ENCODE measurements around the gene POLR2B.

The POLR2B gene

DNA sequence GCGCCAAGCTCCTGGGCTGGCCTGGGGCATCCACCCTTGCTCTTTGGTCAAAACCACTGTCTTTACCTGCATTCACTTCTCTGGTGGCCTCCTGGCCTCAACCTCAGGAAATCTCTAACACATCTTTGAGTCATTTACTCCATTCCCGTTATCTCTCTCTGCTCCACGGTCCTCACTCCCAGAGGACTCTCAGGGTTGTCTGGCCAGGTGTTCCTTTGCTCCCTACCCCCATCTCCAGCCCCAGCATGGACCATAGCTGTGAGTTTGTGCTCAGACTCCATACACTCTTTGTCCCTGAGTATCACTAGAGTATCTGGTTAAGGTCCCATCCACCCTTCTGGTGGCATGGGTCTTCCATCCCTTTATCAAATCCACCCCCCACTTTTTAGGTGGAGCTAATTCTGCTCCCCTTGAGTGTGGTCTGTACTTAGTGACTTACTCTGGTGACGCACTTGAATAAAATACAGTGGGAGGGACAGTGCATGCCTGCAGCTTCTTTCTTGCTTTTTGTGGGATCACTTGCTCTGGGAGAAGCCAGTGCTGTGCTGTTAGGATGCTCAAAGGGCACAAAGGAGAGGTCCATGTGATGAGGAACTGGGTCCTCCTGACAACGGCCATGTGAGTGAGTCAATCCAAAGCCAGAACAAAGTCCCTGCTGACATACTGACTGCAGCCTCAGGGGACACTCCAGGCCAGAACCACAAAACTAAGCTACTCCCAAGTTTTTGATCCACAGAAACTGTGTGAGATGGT is 87.2 kb downstream of the POLR2B start:
- Histone ChIP-seq H3K27ac (ENCODE audit: low read length, poor library complexity, severe bottlenecking) (peak overlapping the region; percentile 70), H3K9me3 (ENCODE audit: control insufficient read depth, low read length) (no peaks in the 10 kb centered on the region), H3K4me3 (ENCODE audit: insufficient read depth in 1 of 2, low read depth in 1 of 2, low read length in 2 of 2) (peak overlapping the region in 1 of 2 experiments; percentile 58), H4K91ac (ENCODE audit: low read length) (peak overlapping the region; percentile 58), H3K23ac (ENCODE audit: low read length in 2 of 2) (no peak overlapping the region), H3K79me1 (replicated peaks; ENCODE audit: low read length, poor library complexity, severe bottlenecking) (peaks cover 1% of the 10 kb centered on the region), H3K18ac (ENCODE audit: low read depth in 1 of 2, low read length in 2 of 2) (peak overlapping the region; percentile 0 to 44), H3K4me1 (ENCODE audit: control insufficient read depth, insufficient read depth, low read depth, low read length) (peaks cover 31% of the 10 kb centered on the region), H3K14ac (ENCODE audit: low read length in 2 of 2) (peak overlapping the region in 1 of 2 experiments; percentile 61), H3K27me3 (ENCODE audit: control insufficient read depth in 1 of 2, insufficient read depth in 1 of 2, low read length in 2 of 2) (no peaks in the 10 kb centered on the region), H2BK120ac (ENCODE audit: low read depth, low read length) (no peak overlapping the region), H4K8ac (ENCODE audit: low read length) (peak overlapping the region; percentile 57), H2BK15ac (ENCODE audit: low read depth, poor library complexity, severe bottlenecking) (peak overlapping the region; percentile 64), H2AFZ (ENCODE audit: low read depth, low read length) (no peak overlapping the region), H2BK5ac (ENCODE audit: low read depth, low read length, poor library complexity, severe bottlenecking) (peak overlapping the region; percentile 5), H2BK12ac (ENCODE audit: low read length in 2 of 2) (peak overlapping the region; percentile 12 to 44), H3K4me2 (ENCODE audit: low read length, poor library complexity, severe bottlenecking) (peak overlapping the region; percentile 37), H3K36me3 (ENCODE audit: control insufficient read depth in 1 of 2, insufficient read depth in 2 of 2, low read depth in 1 of 2, low read length in 2 of 2) (peaks cover 0 to 27% of the 10 kb centered on the region in 2 experiments), H3K4ac (ENCODE audit: low read depth in 1 of 2, low read length in 2 of 2) (peak overlapping the region in 1 of 2 experiments; percentile 60), H3K9ac (ENCODE audit: low read length) (peak overlapping the region; percentile 61), H2AK5ac (ENCODE audit: low read length, severe bottlenecking) (peak overlapping the region; percentile 21)
- DNase-seq: peak; percentile 56
- WGBS: 65% methylated on average over 4 of the region's 5 CpGs

DNA sequence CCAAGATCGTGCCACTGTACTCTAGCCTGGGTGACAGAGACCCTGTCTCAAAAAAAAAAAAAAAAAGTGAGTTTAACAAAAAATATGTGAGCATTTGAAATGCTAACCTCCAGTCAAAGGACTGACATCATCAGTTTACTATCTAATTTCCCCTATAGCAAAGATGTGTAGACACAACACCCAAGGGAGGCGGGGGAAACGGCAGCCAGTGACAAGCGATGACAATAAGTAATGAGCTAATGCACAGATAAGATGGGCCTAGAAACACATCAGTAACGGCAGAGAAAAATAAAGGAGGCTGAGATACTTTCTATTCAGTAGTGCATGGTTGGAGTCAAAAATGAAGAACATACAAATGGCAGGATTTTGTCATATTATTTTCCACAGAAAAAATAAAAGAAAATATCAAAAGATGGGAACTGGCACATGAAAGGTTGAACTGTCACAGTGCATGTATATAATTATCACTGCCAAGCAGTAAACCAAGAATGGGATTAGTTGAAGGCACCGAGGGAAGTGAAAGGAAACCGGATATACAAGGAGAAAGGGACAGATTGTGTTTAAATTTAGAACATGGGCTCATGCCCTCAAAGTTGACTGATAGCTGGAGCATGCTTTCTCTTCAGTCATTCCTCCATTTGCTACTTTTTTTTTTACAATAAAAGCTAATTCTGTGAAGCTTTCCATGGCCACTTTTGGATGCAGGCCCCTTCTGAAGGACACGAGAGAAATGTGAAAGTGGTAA is 89.7 kb downstream of the POLR2B start:
- H2BK15ac ChIP-seq (ENCODE audit: low read depth, poor library complexity, severe bottlenecking): no peak overlapping the region
- no peaks in the 10 kb centered on the region for H3K9me3 ChIP-seq (ENCODE audit: control insufficient read depth, low read length)
- peak overlapping the region; percentile 91 for H2AK5ac ChIP-seq (ENCODE audit: low read length, severe bottlenecking)
- no peak overlapping the region for H3K14ac ChIP-seq (ENCODE audit: low read length in 2 of 2)
- WGBS: 77% methylated on average over 7 of the region's 8 CpGs
- peak overlapping the region in 1 of 2 experiments; percentile 58 for H3K4ac ChIP-seq (ENCODE audit: low read depth in 1 of 2, low read length in 2 of 2)
- H2BK120ac ChIP-seq (ENCODE audit: low read depth, low read length): no peak overlapping the region
- peak overlapping the region in 1 of 2 experiments; percentile 56 for H3K18ac ChIP-seq (ENCODE audit: low read depth in 1 of 2, low read length in 2 of 2)
- no peak overlapping the region for H4K8ac ChIP-seq (ENCODE audit: low read length)
- H3K4me3 ChIP-seq (ENCODE audit: insufficient read depth in 1 of 2, low read depth in 1 of 2, low read length in 2 of 2): no peak overlapping the region
- H4K91ac ChIP-seq (ENCODE audit: low read length): no peak overlapping the region
- peaks cover 36% of the 10 kb centered on the region for H3K4me1 ChIP-seq (ENCODE audit: control insufficient read depth, insufficient read depth, low read depth, low read length)
- no peak for DNase-seq
- peaks cover 0 to 35% of the 10 kb centered on the region in 2 experiments for H3K36me3 ChIP-seq (ENCODE audit: control insufficient read depth in 1 of 2, insufficient read depth in 2 of 2, low read depth in 1 of 2, low read length in 2 of 2)
- peak overlapping the region; percentile 80 for H2BK5ac ChIP-seq (ENCODE audit: low read depth, low read length, poor library complexity, severe bottlenecking)
- H3K79me1 ChIP-seq (replicated peaks; ENCODE audit: low read length, poor library complexity, severe bottlenecking): peaks cover 1% of the 10 kb centered on the region
- no peak overlapping the region for H3K9ac ChIP-seq (ENCODE audit: low read length)
- H3K23ac ChIP-seq (ENCODE audit: low read length in 2 of 2): no peak overlapping the region
- peak overlapping the region; percentile 22 for H3K27ac ChIP-seq (ENCODE audit: low read length, poor library complexity, severe bottlenecking)
- no peak overlapping the region for H2AFZ ChIP-seq (ENCODE audit: low read depth, low read length)
- H3K4me2 ChIP-seq (ENCODE audit: low read length, poor library complexity, severe bottlenecking): no peak overlapping the region
- H2BK12ac ChIP-seq (ENCODE audit: low read length in 2 of 2): no peak overlapping the region
- H3K27me3 ChIP-seq (ENCODE audit: control insufficient read depth in 1 of 2, insufficient read depth in 1 of 2, low read length in 2 of 2): no peaks in the 10 kb centered on the region

DNA sequence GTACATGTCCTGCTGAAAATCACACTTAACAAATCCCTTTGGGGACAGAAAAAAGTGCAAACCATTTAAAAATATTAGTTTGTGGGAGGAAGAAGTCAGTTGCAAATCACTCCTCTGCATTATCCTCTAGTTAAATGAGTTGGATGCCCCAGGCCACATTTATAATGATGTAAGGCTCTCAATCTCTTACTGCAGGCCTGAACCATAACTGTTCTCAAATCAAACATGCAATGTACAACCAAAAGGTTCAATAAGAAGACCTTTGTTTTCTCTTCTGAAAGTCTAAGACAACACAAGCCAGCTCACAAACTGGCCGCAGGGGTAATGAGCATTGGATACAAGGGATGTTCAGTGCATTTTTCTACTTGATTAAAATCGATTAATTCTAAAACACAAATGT is 91.8 kb downstream of the POLR2B start:
- Histone ChIP-seq H2BK120ac (ENCODE audit: low read depth, low read length) (no peak overlapping the region), H3K4me2 (ENCODE audit: low read length, poor library complexity, severe bottlenecking) (no peak overlapping the region), H3K18ac (ENCODE audit: low read depth in 1 of 2, low read length in 2 of 2) (no peak overlapping the region), H3K27me3 (ENCODE audit: control insufficient read depth in 1 of 2, insufficient read depth in 1 of 2, low read length in 2 of 2) (no peaks in the 10 kb centered on the region), H4K8ac (ENCODE audit: low read length) (no peak overlapping the region), H3K14ac (ENCODE audit: low read length in 2 of 2) (no peak overlapping the region), H3K4me1 (ENCODE audit: control insufficient read depth, insufficient read depth, low read depth, low read length) (peaks cover 29% of the 10 kb centered on the region), H3K9me3 (ENCODE audit: control insufficient read depth, low read length) (no peaks in the 10 kb centered on the region), H2AFZ (ENCODE audit: low read depth, low read length) (no peak overlapping the region), H4K91ac (ENCODE audit: low read length) (no peak overlapping the region), H2BK12ac (ENCODE audit: low read length in 2 of 2) (peak overlapping the region in 1 of 2 experiments; percentile 21), H2BK15ac (ENCODE audit: low read depth, poor library complexity, severe bottlenecking) (no peak overlapping the region), H3K79me1 (replicated peaks; ENCODE audit: low read length, poor library complexity, severe bottlenecking) (peaks cover 1% of the 10 kb centered on the region), H3K4me3 (ENCODE audit: insufficient read depth in 1 of 2, low read depth in 1 of 2, low read length in 2 of 2) (no peak overlapping the region), H3K36me3 (ENCODE audit: control insufficient read depth in 1 of 2, insufficient read depth in 2 of 2, low read depth in 1 of 2, low read length in 2 of 2) (peaks cover 0 to 38% of the 10 kb centered on the region in 2 experiments), H3K4ac (ENCODE audit: low read depth in 1 of 2, low read length in 2 of 2) (no peak overlapping the region), H3K23ac (ENCODE audit: low read length in 2 of 2) (no peak overlapping the region), H2AK5ac (ENCODE audit: low read length, severe bottlenecking) (peak overlapping the region; percentile 32), H3K27ac (ENCODE audit: low read length, poor library complexity, severe bottlenecking) (peak overlapping the region; percentile 56), H3K9ac (ENCODE audit: low read length) (no peak overlapping the region), H2BK5ac (ENCODE audit: low read depth, low read length, poor library complexity, severe bottlenecking) (no peak overlapping the region)
- WGBS: no CpG with 5 or more reads among the region's 2 CpGs
- no peak for DNase-seq

DNA sequence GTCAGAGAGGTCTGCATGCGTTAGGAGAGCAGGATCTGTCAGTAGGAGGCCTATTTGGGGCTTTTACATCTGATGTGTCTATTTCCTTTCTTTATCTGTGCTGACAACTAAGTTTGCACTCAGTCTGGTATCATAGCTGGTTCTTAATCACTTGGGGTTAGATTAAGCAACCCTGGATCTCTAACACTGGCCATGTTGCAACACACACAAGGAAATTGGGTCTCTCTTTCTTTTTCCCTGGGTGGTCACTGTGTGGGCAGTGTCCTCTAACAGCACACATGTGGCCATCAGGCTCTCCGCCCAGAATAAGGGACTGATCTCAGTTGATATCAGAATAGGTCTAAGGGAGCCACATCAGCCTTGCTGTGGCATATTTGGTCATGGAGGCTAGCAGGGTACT is 92.6 kb downstream of the POLR2B start:
- DNase-seq: peak; percentile 86
- peak overlapping the region in 1 of 2 experiments; percentile 19 for H3K4ac ChIP-seq (ENCODE audit: low read depth in 1 of 2, low read length in 2 of 2)
- no peak overlapping the region for H3K4me3 ChIP-seq (ENCODE audit: insufficient read depth in 1 of 2, low read depth in 1 of 2, low read length in 2 of 2)
- H4K91ac ChIP-seq (ENCODE audit: low read length): no peak overlapping the region
- H3K9me3 ChIP-seq (ENCODE audit: control insufficient read depth, low read length): no peaks in the 10 kb centered on the region
- H3K23ac ChIP-seq (ENCODE audit: low read length in 2 of 2): no peak overlapping the region
- no peak overlapping the region for H4K8ac ChIP-seq (ENCODE audit: low read length)
- no peak overlapping the region for H3K14ac ChIP-seq (ENCODE audit: low read length in 2 of 2)
- H3K36me3 ChIP-seq (ENCODE audit: control insufficient read depth in 1 of 2, insufficient read depth in 2 of 2, low read depth in 1 of 2, low read length in 2 of 2): peaks cover 0 to 32% of the 10 kb centered on the region in 2 experiments
- peak overlapping the region; percentile 5 for H3K27ac ChIP-seq (ENCODE audit: low read length, poor library complexity, severe bottlenecking)
- no peak overlapping the region for H2AK5ac ChIP-seq (ENCODE audit: low read length, severe bottlenecking)
- no peak overlapping the region for H2BK12ac ChIP-seq (ENCODE audit: low read length in 2 of 2)
- H3K18ac ChIP-seq (ENCODE audit: low read depth in 1 of 2, low read length in 2 of 2): peak overlapping the region in 1 of 2 experiments; percentile 14
- H3K4me1 ChIP-seq (ENCODE audit: control insufficient read depth, insufficient read depth, low read depth, low read length): peaks cover 22% of the 10 kb centered on the region
- H3K27me3 ChIP-seq (ENCODE audit: control insufficient read depth in 1 of 2, insufficient read depth in 1 of 2, low read length in 2 of 2): no peaks in the 10 kb centered on the region
- no peak overlapping the region for H2AFZ ChIP-seq (ENCODE audit: low read depth, low read length)
- peak overlapping the region; percentile 15 for H2BK120ac ChIP-seq (ENCODE audit: low read depth, low read length)
- 87% methylated on average over 1 of the region's 2 CpGs for WGBS
- peaks cover 1% of the 10 kb centered on the region for H3K79me1 ChIP-seq (replicated peaks; ENCODE audit: low read length, poor library complexity, severe bottlenecking)
- no peak overlapping the region for H2BK5ac ChIP-seq (ENCODE audit: low read depth, low read length, poor library complexity, severe bottlenecking)
- no peak overlapping the region for H3K4me2 ChIP-seq (ENCODE audit: low read length, poor library complexity, severe bottlenecking)
- no peak overlapping the region for H3K9ac ChIP-seq (ENCODE audit: low read length)
- no peak overlapping the region for H2BK15ac ChIP-seq (ENCODE audit: low read depth, poor library complexity, severe bottlenecking)
